ELF-1 (cell line): ENCODE data around the gene FMNL2.

ENCODE experiments used
- DNase-seq: peaks from one replicate; pipeline ENCODE4 v3.0.0-alpha.2; 2016; ENCODE audit warnings: low read depth, low spot score

Gene FMNL2

DNA sequence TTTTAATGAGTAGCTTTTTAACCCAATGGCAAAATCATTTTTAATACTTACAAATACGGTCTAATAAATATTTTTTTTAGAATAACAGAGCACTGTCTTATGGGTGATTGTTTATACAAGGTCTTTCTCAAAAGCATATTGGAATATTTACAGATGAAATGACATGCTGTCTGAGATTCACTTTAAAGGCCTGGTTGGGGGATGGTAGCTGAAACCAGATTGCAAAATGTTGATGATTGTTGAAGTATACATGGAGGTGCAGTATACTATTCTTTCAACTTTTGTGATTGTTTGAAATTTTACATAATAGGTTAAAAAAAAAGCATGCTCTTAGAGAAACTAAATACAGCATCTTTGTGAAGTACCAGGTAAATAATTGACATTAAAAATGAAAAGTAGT lies 111.2 kb downstream of the FMNL2 start:
- no peak for DNase-seq

DNA sequence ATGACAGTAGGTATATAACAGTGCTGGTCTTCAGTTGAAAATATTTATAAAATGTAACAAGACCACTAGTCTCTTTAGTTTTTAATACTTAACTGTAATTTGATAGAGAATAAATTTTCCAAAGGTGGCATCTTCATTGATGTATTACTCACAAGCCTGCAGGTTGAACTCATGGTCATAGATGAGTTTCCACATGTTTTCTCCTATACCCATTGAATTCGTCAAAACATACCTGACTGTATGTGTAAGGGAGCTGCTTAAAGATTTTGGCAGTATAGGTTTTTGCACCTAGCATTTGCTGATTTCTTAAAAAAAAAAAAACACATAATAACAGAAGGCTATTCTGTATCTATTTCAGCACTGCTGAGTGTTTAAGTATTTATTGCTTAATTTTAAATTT lies 112.9 kb downstream of the FMNL2 start:
- no peak for DNase-seq

DNA sequence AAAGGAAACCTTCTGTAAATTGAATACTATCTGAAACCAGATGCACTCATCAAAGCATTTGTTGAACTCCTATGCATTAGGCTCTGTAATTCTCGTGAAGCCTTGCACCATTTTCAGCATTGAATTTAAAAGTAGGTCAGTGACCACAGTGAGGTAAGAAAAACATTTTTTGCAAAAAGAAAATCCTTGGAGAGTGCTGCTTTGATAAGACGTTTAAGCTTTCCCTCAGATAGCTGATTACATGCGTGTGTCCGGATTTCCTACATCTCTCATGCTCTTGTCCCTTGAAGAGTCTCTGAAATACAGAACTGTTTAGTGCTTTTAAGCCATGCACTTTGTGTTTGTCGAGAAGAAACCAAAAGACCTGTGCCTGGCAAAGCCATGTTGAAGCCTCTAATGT lies 113.6 kb downstream of the FMNL2 start:
- no peak for DNase-seq

DNA sequence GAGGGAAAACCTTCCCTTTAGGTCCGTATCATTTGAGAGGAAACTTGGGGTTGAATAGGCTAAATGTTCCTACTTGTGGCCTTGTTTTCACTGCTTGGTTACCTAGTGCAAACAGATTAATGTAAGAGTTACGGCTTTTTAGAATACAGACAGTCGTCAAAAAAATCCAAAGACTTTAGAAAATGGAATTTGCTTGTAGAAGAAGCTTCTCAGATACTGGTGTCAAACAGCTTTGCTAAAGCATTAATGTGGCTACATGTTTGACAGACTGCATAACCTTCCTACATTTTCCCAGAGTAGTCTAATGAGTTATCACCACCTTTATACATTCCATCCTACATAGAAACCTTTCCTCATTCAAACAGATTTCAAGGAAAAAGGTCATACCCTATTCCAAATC lies 114.6 kb downstream of the FMNL2 start:
- DNase-seq: no peak

DNA sequence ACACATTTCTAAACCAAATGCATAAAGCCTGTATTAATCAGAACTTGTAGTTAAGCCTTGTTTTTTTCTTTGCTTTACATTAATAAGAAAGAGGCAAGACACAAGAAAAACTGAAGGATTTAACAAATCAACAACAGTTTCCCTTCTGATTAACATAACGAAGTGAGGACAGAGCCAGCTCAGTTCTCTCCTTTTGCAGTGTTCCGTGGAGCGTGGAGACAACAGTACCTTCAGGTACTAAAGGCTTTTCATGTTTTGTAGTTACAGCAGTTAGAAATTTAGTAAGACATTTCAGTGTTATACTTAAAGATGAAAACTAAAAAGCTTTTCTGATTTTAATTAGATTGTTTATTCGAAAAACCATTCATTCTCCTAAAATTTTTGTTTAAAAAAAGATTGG lies 115.2 kb downstream of the FMNL2 start:
- DNase-seq: no peak

DNA sequence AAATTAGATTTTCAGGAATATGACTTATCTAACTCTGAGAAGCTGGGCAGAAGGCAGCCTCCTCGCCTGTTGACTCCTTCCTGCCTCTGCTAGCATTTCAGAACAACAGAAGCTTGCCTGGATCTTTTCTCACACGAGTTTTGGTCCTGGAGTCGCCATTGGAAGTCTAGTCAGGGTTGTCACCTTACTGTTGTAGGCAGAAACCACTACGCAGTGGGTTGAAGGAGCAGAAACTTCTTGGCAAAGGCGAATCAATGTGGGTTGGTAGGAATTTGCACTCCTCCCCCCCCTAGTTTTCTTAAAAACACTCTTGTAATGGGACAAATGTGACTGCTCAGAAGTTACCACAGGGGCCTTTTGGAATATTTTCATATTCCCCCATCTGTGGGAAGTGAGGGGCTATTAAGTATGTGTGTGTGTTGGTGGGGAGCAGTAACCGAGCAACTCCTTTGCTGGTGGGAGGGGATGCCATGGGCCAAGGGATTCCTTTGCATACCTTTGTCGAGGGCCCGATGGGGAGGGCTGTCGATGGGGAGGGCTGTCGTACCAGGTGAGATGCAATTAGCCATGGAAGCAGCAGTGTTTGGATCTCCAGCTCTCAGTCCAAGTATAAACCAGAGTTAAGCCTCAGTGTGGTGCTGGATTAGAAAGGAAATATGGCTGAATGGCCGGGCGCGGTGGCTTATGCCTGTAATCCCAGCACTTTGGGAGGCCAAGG lies 117.4 kb downstream of the FMNL2 start:
- DNase-seq: peak; percentile 64

DNA sequence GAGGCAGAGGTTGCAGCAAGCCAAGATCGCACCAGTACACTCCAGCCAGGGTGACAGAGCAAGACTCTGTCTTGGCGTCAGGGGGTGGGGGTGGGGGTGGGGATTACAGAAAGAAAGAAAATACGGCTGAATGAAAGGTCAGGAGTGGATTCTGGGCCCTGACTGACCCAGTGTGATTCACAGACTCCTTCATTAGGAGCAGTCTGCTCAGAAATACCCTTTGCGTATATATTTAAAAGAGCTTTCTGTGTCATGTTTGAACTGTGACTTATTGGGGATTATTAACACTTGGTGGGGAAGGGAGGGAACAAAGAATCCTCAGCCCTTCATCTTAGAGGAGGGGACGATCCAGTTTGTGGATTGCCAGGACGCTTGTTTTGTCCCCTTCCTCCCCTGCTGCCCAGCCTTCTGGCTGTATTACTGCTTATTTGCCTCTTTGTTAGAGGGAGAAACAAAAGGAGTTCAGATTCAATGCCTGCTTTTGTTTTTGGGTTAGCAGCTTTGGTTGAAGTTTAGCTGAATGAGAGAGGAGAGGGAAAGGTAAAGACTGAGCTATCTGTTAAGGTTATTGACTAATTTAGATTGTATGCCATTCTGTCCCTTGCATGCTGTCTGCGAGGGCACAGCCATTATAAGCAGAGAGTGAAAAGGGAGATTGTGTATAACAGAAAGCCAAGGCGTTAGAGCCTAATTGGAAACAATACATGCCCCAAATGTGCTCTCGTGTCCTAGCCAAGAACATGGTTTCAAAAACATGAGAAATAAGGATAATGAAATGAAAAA lies 118.3 kb downstream of the FMNL2 start:
- peak; percentile 82 for DNase-seq

DNA sequence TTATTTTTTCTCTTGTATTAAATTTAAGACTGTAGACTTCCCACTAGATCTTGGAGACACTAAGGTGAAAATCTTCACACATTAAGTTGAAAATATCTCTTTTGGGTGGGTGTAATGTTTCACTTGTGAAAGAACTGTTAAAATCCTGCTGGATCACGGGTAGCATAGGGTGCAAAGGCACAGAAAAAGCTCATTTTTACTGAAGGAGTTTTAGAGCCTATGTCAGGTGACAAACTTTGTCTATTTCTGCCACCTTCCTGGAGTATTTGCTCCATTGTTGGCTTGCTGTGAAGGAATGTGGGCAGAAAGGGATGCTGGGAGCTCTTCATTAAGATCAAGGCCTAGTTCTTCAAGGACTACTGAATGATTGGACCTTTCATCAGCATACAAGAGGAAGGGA lies 119.4 kb downstream of the FMNL2 start:
- no peak for DNase-seq

DNA sequence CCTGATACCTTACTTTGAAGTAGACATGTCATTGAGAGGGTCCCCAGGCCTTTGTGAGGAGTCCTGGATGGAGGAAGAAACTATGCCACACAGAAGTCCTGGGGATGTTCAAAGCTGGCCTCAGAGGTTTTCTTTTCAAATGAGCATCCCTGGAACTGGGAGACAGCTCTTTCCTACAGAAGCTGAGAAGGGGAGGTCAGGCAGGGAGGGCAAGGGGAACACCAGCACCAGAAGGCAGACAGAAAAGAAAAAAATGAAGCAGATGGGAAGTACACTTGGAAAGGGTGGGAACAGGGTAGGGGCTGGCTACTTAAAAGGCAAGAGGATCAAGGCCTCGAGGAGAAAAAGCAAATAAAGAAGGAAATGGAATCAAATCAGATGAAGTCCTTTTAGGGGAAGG lies 120.0 kb downstream of the FMNL2 start:
- DNase-seq: no peak

DNA sequence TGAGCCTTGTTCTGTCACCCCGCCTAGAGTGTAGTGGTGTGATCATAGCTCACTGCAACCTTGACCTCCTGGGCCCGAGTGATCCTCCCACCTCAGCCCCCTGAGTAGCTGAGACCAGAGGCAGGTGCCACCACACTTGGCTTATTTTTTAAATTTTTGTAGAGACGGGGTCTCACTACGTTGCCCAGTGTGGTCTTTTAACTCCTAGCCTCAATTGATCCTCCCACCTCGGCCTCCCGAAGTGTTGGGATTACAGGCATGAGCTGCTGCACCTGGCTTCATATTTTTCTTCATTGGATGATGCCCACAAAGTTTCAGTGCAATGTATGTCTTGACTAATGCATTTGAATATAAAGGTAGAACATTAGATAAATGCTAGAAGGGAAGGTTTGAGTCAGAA lies 120.8 kb downstream of the FMNL2 start:
- no peak for DNase-seq

DNA sequence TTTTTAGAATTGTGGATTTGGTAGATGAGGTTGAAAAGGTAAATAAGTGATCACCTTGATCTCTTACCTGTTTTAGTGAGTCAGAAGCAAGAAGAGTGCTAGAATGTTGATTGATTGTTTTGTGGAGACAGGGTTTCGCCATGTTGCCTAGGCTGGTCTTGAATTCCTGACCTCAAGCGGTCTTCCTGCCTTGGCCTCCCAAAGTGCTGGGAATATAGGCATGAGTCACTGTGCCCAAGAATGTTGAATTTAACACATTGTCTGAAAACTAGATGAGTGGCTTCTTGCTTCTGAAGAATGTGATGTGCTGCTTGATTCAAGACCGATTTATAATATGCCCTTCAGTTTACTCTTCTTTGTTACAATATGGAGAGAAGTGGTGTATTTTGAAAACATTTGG lies 121.3 kb downstream of the FMNL2 start:
- peak; percentile 61 for DNase-seq

DNA sequence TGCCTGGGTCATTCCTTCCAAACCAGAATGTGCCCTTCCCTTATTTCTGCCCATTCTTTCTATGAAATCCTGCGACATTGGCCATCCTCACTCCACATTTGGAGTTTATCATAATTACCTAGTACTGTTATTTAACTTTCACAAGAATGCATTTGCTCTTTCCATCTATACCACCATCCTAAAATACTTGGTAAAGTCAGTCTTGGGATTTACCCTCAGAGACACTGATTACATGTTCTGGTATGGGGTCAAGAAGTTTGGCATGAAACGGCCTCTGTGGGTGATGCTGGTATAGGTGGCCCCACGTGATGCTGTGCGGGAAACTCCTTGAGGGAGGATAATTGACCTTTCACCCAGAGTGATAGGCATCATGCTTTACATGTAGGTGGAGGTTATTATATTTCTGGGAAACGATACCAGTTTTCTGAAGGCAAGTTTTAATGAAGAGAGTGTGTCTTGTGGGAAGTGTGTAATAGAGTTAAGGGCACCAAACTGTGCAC lies 123.5 kb downstream of the FMNL2 start:
- DNase-seq: no peak

DNA sequence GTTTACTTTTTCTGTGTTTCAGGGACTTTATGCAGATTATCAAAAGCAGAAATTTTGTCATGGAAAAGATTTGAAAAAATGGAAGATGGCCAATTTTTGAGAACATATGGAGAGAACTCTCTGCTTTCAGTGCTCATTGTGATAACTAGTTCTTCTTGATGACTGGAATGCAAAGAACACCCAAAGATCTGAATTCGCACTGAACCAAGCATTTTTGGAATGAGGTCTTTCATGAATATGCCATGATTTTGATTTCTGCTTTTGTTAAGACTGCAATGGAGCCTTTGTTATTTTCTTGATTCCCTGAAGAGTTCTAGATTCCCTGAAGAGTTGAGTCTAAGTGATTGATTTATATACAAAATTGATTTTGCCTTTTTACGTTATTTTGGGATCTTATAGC lies 124.1 kb downstream of the FMNL2 start:
- no peak for DNase-seq

DNA sequence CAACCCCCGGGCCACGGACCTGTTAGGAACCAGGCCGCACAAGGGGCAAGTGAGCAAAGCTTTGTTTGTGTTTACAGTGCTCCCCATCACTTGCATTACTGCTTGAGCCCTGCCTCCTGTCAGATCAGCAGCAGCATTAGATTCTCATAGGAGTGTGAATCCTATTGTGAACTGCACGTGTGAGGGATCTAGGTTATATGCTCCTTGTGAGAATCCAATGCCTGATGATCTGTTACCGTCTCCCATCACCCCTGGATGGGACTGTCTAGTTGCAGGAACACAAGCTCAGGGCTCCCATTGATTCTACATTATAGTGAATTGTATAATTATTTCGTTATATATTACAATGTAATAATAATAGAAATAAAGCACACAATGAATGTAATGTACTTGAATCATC lies 125.6 kb downstream of the FMNL2 start:
- DNase-seq: no peak

DNA sequence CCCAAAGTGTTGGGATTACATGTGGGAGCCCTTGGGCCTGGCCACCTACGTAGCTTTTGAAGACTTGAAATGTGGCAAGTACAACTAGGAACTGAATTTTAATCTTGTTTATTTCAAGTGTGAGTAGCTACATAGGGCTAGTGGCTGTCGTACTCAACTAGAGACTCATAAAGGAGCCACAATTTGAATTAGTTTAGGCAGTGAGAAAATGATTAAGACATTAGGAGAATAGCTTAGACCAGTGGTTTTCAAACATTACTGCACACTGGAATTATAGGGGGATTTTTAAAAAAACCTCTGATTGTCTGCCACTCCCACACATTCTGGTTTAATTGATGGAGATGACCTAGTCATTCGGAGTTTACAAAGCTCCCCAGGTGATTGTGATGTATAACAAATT lies 127.1 kb downstream of the FMNL2 start:
- no peak for DNase-seq

DNA sequence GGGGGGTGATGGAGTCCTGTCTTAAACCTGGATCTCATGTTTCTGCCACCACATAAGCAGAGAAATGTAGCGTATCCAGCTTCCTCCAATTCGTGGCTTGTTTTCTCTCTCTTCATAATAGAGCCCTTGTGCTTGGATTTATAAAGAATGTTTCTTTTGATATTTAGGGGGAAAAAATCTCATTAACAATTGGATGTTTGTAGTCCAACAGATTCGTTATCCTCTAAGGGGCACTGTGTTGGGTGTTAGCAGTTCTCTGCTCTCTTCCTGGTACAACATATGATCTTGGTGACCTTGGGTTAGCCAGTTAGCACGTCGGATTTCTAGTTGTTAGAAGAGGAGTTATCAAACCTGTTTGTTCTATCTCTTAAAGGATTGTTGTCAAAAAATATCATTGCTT lies 127.8 kb downstream of the FMNL2 start:
- DNase-seq: no peak

DNA sequence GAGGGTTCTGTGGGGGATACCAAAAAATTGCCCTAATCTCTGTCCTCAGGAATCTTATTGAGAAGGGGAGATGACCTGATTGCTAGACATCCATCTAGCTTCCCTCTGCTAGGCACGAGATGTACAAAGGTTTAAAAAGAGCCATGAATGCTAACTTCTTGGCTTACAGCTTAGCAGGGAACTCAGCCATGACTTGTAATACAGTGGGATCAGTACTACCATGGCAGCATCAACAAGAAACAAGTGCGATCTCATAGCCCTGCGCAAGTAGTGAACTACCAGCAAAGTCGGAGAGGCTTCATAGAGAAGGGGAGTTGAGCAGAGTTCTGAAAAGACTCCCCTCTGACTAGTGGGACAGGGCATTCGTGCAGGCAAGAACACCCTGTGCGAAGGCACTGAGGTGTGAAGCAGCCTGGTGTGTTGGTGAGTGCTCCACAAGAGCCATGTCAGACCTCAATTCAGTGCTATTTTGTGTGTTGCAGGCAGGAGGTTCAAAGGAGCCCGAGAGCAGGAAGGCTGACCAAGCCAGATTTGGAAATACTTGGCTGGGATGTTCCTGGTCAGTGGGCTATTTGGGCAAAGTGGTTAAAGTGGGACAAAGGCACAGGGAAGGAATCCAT lies 130.0 kb downstream of the FMNL2 start:
- DNase-seq: peak; percentile 11

DNA sequence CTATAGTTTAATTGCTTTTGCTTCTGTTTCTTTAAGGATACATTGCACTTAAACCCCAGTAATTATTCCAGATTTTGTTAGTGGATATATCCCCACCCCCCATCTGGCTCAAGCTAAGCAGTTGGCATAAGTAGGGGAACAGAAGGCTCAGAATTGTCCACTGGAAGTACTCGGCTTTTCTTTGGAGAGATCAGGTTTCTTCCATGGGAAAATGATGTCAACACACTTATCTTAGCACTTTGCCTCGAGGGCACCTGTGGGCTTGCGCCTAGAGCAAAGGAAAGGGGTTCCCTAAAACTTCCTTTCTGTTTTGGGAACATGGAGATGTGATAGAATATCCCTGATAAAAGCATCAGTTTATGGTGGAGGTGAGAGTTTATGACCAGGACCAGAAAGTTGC lies 130.6 kb downstream of the FMNL2 start:
- peak; percentile 42 for DNase-seq

DNA sequence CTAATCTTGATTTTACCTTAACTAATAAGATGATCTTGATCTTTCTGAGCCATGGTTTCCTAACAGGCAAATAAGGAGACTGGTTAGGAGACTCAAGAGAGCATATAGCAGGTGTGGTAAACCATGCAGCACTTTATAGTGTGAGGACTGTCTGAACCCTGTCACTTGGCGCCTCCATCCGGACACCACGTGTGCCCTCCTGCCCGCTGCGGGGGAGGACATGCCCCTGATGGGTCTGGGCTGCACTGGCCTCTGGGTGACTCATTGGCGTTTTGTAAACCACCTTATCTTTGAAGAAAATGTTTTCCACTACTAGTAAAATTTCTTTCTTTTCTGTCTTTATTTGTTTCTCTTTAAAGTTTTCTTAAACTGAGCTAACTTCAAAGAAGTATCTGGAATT lies 131.1 kb downstream of the FMNL2 start:
- no peak for DNase-seq

DNA sequence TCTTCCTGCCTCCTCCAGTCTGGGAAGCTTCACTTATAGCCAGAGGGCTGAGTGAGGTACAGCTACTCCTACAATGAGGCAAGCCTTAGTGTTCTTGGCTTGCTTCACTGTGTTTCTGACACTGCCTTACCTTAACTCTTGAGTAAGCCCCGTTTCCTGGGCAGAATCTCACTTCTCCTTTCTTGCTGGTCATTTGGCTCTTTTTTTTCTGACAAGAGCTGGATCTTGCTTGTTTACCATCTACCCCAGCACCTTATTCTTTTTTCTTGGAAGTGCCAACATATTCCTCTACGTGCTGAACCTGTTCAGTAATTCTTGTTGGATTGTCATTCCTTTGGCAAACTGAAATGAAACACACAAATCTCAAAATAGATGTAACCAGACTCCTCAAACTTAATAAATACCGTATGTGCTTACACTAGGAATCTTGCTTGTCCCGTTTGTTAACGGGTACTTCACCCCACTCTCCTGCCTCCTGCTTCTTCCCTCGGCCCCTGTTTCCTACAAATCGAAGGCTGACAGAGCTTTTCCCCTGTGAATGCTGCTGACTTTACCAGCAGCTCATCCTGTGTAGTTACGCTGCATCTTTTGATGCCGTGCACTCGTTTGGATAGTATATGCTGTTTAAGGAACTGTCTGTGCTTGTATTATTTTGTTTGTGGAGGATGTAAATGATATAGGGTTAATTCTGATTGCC lies 132.2 kb downstream of the FMNL2 start:
- peak; percentile 42 for DNase-seq

DNA sequence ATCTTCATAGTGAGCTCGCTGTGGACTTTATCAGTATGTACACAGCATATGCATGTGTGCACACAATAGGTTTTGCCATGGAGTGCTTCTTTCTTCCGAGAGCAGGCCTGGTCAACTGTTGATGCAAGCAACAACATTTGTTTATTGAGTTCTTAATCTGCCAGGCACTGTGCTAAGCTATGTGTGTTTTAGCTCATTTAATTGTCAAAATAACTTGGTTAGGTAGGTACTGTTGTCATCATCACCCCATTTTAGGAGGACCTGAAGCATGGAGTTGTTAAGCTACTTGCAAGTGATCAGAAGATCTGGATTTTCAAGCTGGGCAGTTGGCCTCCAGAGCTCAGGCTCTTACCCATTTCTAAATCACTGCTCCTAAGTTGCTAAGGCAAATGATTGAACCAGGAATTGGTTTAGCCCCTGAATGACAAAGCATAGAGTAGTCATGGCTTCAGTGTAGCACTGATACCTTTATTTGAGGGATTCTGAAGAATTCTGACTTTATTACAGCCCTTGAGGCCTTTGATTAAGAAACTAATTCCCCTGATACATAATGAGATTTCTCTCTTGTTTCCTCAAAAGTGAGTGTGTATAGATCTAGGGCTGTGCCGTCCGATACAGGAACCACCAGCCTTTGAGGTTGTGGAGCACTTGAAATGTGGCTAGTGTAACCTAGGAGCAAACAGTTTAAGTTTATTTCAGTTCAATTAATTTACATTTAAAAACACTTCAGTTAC lies 132.9 kb downstream of the FMNL2 start:
- no peak for DNase-seq
